A549 (cell line): ENCODE results near the gene FSD2. TPM values are rescaled to one million over a fixed set of nuclear protein-coding genes. Genes with fewer than 3 reads are reported as not detected.
"Not testable (repeated sequence)": the region's sequence is repeated elsewhere in the genome, so short reads cannot be mapped to it uniquely, and the experiment has no call there.

Source experiments
- ATAC-seq, 2 experiments: fragments of 200-7000 bp in 1 of 2; fragments of >200 bp in 1 of 2; cut with Nextera tagmentation in 1 of 2; cut with Tn5 transposase in 1 of 2; 3 replicates each; pipeline versions ENCODE4 v1.8.0 to v1.9.1; 2018 to 2020; ENCODE audit warnings: mild to moderate bottlenecking in 1 of 2, moderate library complexity in 1 of 2
- CTCF ChIA-PET: fragments of 300-600 bp; sonication (Branson Sonifier 250); formaldehyde crosslinking; extraction: SDS; loops from one replicate; lab custom pipeline; 2021; ENCODE audit warnings: antibody characterized with exemption, inconsistent platforms; lab: Yijun Ruan, JAX
- POLR2A ChIA-PET: fragments of 350-600 bp; formaldehyde crosslinking; extraction: SDS; loops from one replicate; lab custom pipeline; 2021; ENCODE audit warnings: antibody characterized with exemption, inconsistent platforms; lab: Yijun Ruan, JAX
- DNase-seq, 2 experiments: peaks; one replicate each; pipeline versions ENCODE4 v3.0.0 to v3.0.0-alpha.2; 2011 to 2016; ENCODE audit warnings: low read depth in 1 of 2, low spot score in 1 of 2
- FAIRE-seq: peaks from 2 replicates; lab custom pipeline; 2011; peaks lifted over from hg19 to GRCh38; lab: Jason Lieb, UNC
- H3K27ac ChIP-seq, 2 experiments: fragments of >200 bp; sonication (Bioruptor Twin); formaldehyde crosslinking; 3 replicates each; pipeline ENCODE4 v1.5.1; 2016 to 2017
- H3K4me1 ChIP-seq: fragments of >200 bp; sonication (Bioruptor Twin); formaldehyde crosslinking; 3 replicates; pipeline ENCODE4 v1.6.1; 2016
- H3K4me2 ChIP-seq: fragments of >200 bp; sonication (Bioruptor Twin); formaldehyde crosslinking; 3 replicates; pipeline ENCODE4 v1.6.1; 2016
- H3K4me3 ChIP-seq: fragments of >200 bp; sonication (Bioruptor Twin); formaldehyde crosslinking; 3 replicates; pipeline ENCODE4 v1.5.1; 2016
- H3K9me3 ChIP-seq: fragments of >200 bp; sonication (Bioruptor Twin); formaldehyde crosslinking; 3 replicates; pipeline ENCODE4 v1.6.1; 2016
- WGBS: methylation state at CpG from one replicate; pipeline ENCODE4 v1.1.6; 2017; ENCODE audit errors: missing lambda C conversion rate; 5-methylcytosine and 5-hydroxymethylcytosine counted together
- polyA plus RNA-seq, 4 experiments: library from polyadenylated mRNA; depleted of rRNA in 3 of 4; stranded (reverse); fragments of >200 nt; fragmentation: RNase III in 1 of 4; extraction: RNeasy Plus Mini Kit Qiagen cat#74134 plus additional on column Dnase treatment in 1 of 4; gene quantifications; 2 replicates in 3 of 4; 3 replicates in 1 of 4; pipeline ENCODE4 v1.2.3, GENCODE V29; 2011 to 2017

Gene FSD2
- polyA plus RNA-seq, 2 of the 4 experiments (the other 2 are of a cell fraction), result not detected

GRCh38 chr15:82705856-82706255, 100.0 kb downstream of the FSD2 start:
- ATAC-seq, H3K4me2 ChIP-seq, FAIRE-seq, H3K9me3 ChIP-seq, H3K4me3 ChIP-seq, DNase-seq, CTCF ChIA-PET, H3K27ac ChIP-seq, POLR2A ChIA-PET, H3K4me1 ChIP-seq: not testable (repeated sequence)
- WGBS, result 41% methylated on average over 8 of the region's 8 CpGs

Other genes with a start within 250 kb of the FSD2 start
- 7.0 and 7.7 TPM in 2 replicates for gene CPEB1, start 158.7 kb downstream of the FSD2 start, polyA plus RNA-seq (2011; rRNA removed)
- 2.7 to 2.8 TPM (median 2.7 TPM) in 3 replicates for gene CPEB1, start 158.7 kb downstream of the FSD2 start, polyA plus RNA-seq (2017; fragmentation: RNase III; extraction: RNeasy Plus Mini Kit Qiagen cat#74134 plus additional on column Dnase treatment)
- gene AP3B2, start 96.2 kb downstream of the FSD2 start, polyA plus RNA-seq (2011; rRNA removed), result 0.56 and 0.68 TPM in 2 replicates
- gene AP3B2, start 96.2 kb downstream of the FSD2 start, polyA plus RNA-seq (2017; fragmentation: RNase III; extraction: RNeasy Plus Mini Kit Qiagen cat#74134 plus additional on column Dnase treatment), result 0.32 to 0.63 TPM (median 0.46 TPM) in 3 replicates
- 4.2 and 5.1 TPM in 2 replicates for gene WHAMM, start 3.6 kb upstream of the FSD2 start, polyA plus RNA-seq (2011; rRNA removed)
- 5.5 to 5.9 TPM (median 5.6 TPM) in 3 replicates for gene WHAMM, start 3.6 kb upstream of the FSD2 start, polyA plus RNA-seq (2017; fragmentation: RNase III; extraction: RNeasy Plus Mini Kit Qiagen cat#74134 plus additional on column Dnase treatment)
- gene HOMER2, start 146.7 kb upstream of the FSD2 start, polyA plus RNA-seq (2011; rRNA removed), result 13.3 and 15.4 TPM in 2 replicates
- gene HOMER2, start 146.7 kb upstream of the FSD2 start, polyA plus RNA-seq (2017; fragmentation: RNase III; extraction: RNeasy Plus Mini Kit Qiagen cat#74134 plus additional on column Dnase treatment), result 9.4 to 11.0 TPM (median 10.2 TPM) in 3 replicates
- gene RAMAC, start 180.1 kb upstream of the FSD2 start, polyA plus RNA-seq (2011; rRNA removed), result 50.3 and 68.1 TPM in 2 replicates
- gene RAMAC, start 180.1 kb upstream of the FSD2 start, polyA plus RNA-seq (2017; fragmentation: RNase III; extraction: RNeasy Plus Mini Kit Qiagen cat#74134 plus additional on column Dnase treatment), result 38.9 to 40.8 TPM (median 39.7 TPM) in 3 replicates
- 48.0 and 54.1 TPM in 2 replicates for gene C15orf40, start 205.6 kb upstream of the FSD2 start, polyA plus RNA-seq (2011; rRNA removed)
- 45.1 to 55.0 TPM (median 47.0 TPM) in 3 replicates for gene C15orf40, start 205.6 kb upstream of the FSD2 start, polyA plus RNA-seq (2017; fragmentation: RNase III; extraction: RNeasy Plus Mini Kit Qiagen cat#74134 plus additional on column Dnase treatment)